ENCODE data around the gene DHRS11. TPM values are rescaled to one million over a fixed set of nuclear protein-coding genes. Genes with fewer than 3 reads are reported as not detected.

Gene DHRS11
- total and polyA plus RNA-seq, 3 experiments from 2014 or later = 4.3 to 13.0 (median 11.1) TPM

DNA sequence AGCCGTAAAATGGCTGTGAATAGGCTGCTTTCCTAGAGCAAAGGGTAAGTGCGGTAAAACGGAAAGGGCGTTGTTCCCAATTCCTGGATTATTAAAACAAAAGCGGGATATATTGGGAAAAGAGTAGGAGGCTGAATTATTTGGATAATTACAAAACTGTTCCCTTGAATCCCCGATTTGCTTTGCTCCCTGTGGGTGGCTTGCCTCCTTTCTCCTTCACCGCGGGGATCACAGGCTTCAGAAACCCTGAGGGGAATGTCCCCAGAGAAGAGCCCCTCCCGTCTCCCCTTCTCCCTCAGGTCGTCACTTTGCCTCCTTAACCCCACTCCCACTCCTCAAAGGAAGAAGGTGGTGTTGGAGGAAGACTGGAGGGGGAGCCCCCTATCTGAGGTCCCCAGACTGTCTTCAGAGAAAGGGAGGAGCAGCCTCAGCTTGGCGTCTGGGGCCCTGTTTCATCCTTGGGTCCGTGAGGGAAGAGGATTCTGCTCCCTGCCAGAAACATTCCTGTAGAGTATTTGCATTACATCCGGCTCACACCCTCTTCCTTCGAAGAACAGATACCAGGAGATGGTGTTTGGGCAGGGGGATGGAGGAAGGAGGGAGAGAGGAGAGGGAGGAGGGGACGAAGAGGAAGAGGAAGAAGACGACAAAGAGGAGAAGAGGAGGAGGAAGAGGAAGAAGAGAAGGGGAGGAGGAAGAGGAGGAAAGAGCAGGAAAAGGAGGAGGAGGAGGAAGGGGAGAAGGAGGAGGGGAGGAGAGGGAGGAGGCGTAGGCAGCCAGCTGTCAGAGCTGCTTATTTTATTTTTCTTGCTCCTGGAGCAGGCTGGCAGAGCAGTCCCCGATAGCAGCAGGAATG is 41.5 kb downstream of the DHRS11 start:
- ChIA-PET POLR2A (interaction anchor here (0.5 kb wide), 1 partner anchor 741 kb away, joined by 3 read pairs; no protein-coding TSS in a partner anchor), CTCF (interaction anchor here (1.0 kb wide), 2 partner anchors 15 to 122 kb away, joined by 3 read pairs; no protein-coding TSS in a partner anchor)
- Mint-ChIP-seq H3K4me1 (peaks cover 0 to 1% (median 0%) of the 10 kb centered on the region in 3 donors), H3K27ac (no peak overlapping the region), H3K9me3 (no peaks in the 10 kb centered on the region), H3K27me3 (peaks cover 28 to 40% of the 10 kb centered on the region in 2 donors), H3K36me3 (no peaks in the 10 kb centered on the region), H3K4me3 (no peak overlapping the region)
- no peak overlapping the region for H3K4me3 ChIP-seq (ENCODE audit: low read length)
- no peaks in the 10 kb centered on the region for H3K27me3 ChIP-seq (ENCODE audit: insufficient read depth, low read length, poor library complexity, severe bottlenecking)
- DNase-seq = no peak
- H3K4me1 ChIP-seq (ENCODE audit: insufficient read depth, low read length) = no peaks in the 10 kb centered on the region
- no peaks in the 10 kb centered on the region for H3K9me3 ChIP-seq (ENCODE audit: low read length)
- no peak overlapping the region for H3K27ac ChIP-seq (ENCODE audit: low read depth, low read length)
- H3K36me3 ChIP-seq (ENCODE audit: insufficient read depth, low read length) = no peaks in the 10 kb centered on the region

DNA sequence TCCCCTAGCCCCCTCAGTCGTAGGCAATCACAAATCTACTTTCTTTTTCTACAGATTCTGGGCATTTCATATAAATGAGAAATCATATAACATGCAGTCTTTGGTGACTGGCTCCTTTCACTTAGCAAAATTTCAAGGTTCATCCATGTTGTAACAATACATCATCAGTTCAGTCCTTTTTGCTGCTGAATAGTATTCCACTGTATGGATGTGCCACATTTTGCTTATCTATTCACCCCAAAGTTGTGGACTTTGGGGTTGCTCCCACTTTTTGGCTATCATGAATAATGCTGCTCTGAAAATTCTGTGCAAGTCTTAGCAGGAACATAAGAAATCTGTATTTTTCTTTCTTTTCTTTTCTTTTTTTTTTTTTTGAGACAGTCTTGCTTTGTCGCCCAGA is 48.7 kb downstream of the DHRS11 start:
- H3K4me3 ChIP-seq (ENCODE audit: low read length) = no peak overlapping the region
- ChIA-PET CTCF (interaction anchor here (0.8 kb wide), 1 partner anchor 13 kb away, joined by 3 read pairs; no protein-coding TSS in a partner anchor), POLR2A (no interaction called here)
- H3K27me3 ChIP-seq (ENCODE audit: insufficient read depth, low read length, poor library complexity, severe bottlenecking) = peaks cover 45% of the 10 kb centered on the region
- H3K4me1 ChIP-seq (ENCODE audit: insufficient read depth, low read length) = peaks cover 12% of the 10 kb centered on the region
- no peak overlapping the region for H3K4me3 Mint-ChIP-seq
- peaks cover 58 to 74% of the 10 kb centered on the region in 2 donors for H3K27me3 Mint-ChIP-seq
- no peak overlapping the region for H3K27ac ChIP-seq (ENCODE audit: low read depth, low read length)
- no peak overlapping the region for H3K27ac Mint-ChIP-seq
- H3K9me3 Mint-ChIP-seq = no peaks in the 10 kb centered on the region
- no peaks in the 10 kb centered on the region for H3K36me3 Mint-ChIP-seq
- no peaks in the 10 kb centered on the region for H3K9me3 ChIP-seq (ENCODE audit: low read length)
- no peaks in the 10 kb centered on the region for H3K36me3 ChIP-seq (ENCODE audit: insufficient read depth, low read length)
- H3K4me1 Mint-ChIP-seq = peaks cover 9 to 20% (median 12%) of the 10 kb centered on the region in 3 donors
- no peak for DNase-seq

GRCh38 chr17:36640836-36641235 is 49.2 kb downstream of the DHRS11 start:
- H3K4me3 ChIP-seq (ENCODE audit: low read length) = no peak overlapping the region
- DNase-seq = no peak
- POLR2A ChIA-PET = no interaction called here
- Mint-ChIP-seq H3K27me3 (peaks cover 55 to 78% of the 10 kb centered on the region in 2 donors), H3K36me3 (peaks cover 0 to under 1% (median 0%) of the 10 kb centered on the region in 3 donors), H3K9me3 (no peaks in the 10 kb centered on the region), H3K27ac (no peak overlapping the region), H3K4me3 (peak overlapping the region in 1 of 7 donors; percentile 44), H3K4me1 (peaks cover 9 to 20% (median 12%) of the 10 kb centered on the region in 3 donors)
- peaks cover 45% of the 10 kb centered on the region for H3K27me3 ChIP-seq (ENCODE audit: insufficient read depth, low read length, poor library complexity, severe bottlenecking)
- peaks cover 12% of the 10 kb centered on the region for H3K4me1 ChIP-seq (ENCODE audit: insufficient read depth, low read length)
- no peak overlapping the region for H3K27ac ChIP-seq (ENCODE audit: low read depth, low read length)
- H3K9me3 ChIP-seq (ENCODE audit: low read length) = no peaks in the 10 kb centered on the region
- H3K36me3 ChIP-seq (ENCODE audit: insufficient read depth, low read length) = no peaks in the 10 kb centered on the region
- CTCF ChIA-PET = interaction anchor here (0.8 kb wide), 1 partner anchor 13 kb away, joined by 3 read pairs; no protein-coding TSS in a partner anchor

- H3K27me3 ChIP-seq (ENCODE audit: insufficient read depth, low read length, poor library complexity, severe bottlenecking) = peaks cover 50% of the 10 kb centered on the region
- no peak overlapping the region for H3K27ac ChIP-seq (ENCODE audit: low read depth, low read length)
- peaks cover 12% of the 10 kb centered on the region for H3K4me1 ChIP-seq (ENCODE audit: insufficient read depth, low read length)
- no peak for DNase-seq
- Mint-ChIP-seq H3K36me3 (peaks cover 0 to 6% (median 0%) of the 10 kb centered on the region in 3 donors), H3K9me3 (no peaks in the 10 kb centered on the region), H3K4me1 (peaks cover 9 to 20% (median 12%) of the 10 kb centered on the region in 3 donors), H3K4me3 (peak overlapping the region in 3 of 7 donors; percentile 22 to 82 (median 40)), H3K27me3 (peaks cover 56 to 81% of the 10 kb centered on the region in 2 donors), H3K27ac (no peak overlapping the region)
- ChIA-PET CTCF (no interaction called here), POLR2A (interaction anchor here (0.6 kb wide), 1 partner anchor 835 kb away, joined by 3 read pairs; no protein-coding TSS in a partner anchor)
- H3K9me3 ChIP-seq (ENCODE audit: low read length) = no peaks in the 10 kb centered on the region
- H3K4me3 ChIP-seq (ENCODE audit: low read length) = no peak overlapping the region
- H3K36me3 ChIP-seq (ENCODE audit: insufficient read depth, low read length) = no peaks in the 10 kb centered on the region
Observed at GRCh38 chr17:36641331-36641876, 49.7 kb downstream of the DHRS11 start.

DNA sequence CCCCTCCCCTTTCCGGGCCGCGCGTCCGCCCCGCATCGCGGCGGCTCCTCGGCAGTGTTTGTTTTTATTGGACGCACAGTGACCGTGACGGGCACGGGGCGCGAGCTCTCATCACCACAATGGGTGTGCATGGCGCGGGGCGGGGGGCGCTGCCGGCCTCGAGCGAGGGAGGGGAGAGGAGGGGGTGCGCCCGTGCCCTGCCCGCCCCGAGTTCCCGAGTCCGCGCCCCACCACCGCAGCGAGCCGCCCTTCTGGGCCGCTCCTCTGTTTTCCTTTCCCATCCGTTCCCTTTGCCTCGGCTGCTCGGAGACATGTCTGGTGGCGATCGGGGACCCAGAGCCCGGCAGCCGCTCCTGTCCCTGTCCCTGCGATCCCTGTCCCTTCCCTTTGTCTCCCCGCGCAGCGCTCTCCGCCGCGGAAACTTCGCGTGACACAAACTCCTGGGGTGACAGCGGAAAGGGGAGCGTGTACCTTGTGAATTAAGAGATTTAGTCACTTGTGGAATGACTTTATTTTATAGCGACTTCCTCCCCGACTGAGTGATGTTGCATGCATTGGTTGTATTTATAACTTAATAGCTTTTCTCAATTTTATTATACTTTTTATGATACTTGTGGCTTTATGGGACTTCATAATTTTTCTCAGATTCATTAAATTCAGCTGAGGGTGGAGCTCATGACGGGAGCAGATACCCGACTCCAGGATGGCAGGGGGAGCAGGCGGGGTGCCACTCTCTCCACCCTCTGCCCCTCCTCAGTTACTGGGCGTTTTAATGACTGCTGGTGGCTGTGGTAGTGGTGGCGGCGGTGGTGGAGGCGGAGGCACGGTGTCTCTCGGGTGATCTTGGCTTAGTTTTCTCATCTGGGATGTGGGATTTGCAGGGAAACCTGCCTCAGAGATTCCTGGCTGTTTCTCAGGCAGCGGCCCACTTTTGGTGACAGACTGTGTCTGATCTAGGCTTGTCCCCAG is 50.5 kb downstream of the DHRS11 start:
- Histone ChIP-seq H3K27me3 (ENCODE audit: insufficient read depth, low read length, poor library complexity, severe bottlenecking) (peaks cover 50% of the 10 kb centered on the region), H3K4me3 (ENCODE audit: low read length) (no peak overlapping the region), H3K9me3 (ENCODE audit: low read length) (no peaks in the 10 kb centered on the region), H3K4me1 (ENCODE audit: insufficient read depth, low read length) (peaks cover 12% of the 10 kb centered on the region), H3K27ac (ENCODE audit: low read depth, low read length) (no peak overlapping the region), H3K36me3 (ENCODE audit: insufficient read depth, low read length) (no peaks in the 10 kb centered on the region)
- Mint-ChIP-seq H3K27me3 (peaks cover 57 to 85% of the 10 kb centered on the region in 2 donors), H3K27ac (peak overlapping the region in 1 of 8 donors; percentile 2), H3K4me1 (peaks cover 9 to 20% (median 12%) of the 10 kb centered on the region in 3 donors), H3K36me3 (peaks cover 0 to 7% (median 0%) of the 10 kb centered on the region in 3 donors), H3K4me3 (peak overlapping the region; percentile 21 to 85 (median 67)), H3K9me3 (no peaks in the 10 kb centered on the region)
- CTCF ChIA-PET = no interaction called here
- DNase-seq = no peak
- POLR2A ChIA-PET = interaction anchor here (0.6 kb wide), 1 partner anchor 834 kb away, joined by 3 read pairs; no protein-coding TSS in a partner anchor

DNA sequence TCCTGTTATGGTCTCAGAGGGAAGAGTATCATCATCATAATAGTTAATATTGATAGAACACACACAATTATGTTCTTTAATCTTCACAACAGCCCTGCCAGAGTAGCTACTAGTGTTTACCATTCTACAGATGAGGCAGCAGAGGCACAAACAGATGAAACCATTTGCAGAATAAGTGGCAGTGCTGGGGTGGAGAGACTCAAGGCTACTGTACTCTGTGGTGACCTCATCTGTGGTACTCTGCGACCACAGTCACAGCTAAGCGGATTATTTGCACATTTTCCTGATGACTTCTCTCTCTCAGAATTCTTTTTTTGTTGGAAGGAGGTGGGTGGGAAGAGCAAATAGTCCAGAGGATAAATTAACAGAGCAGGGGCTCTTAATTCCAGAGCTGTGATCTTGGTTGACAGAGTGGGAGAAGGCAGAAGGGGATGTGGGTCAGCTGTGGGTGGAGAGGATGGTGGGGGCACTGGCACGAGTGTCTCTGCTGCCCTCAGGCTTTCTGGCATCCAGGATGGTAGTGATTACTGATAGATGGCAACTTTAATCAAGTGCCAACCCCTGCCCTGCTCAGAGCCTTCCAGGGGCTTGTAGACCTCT is 51.5 kb downstream of the DHRS11 start:
- H3K9me3 Mint-ChIP-seq = no peaks in the 10 kb centered on the region
- H3K36me3 Mint-ChIP-seq = peaks cover 0 to 7% (median 0%) of the 10 kb centered on the region in 3 donors
- DNase-seq = no peak
- no peaks in the 10 kb centered on the region for H3K9me3 ChIP-seq (ENCODE audit: low read length)
- POLR2A ChIA-PET = no interaction called here
- H3K27me3 Mint-ChIP-seq = peaks cover 53 to 83% of the 10 kb centered on the region in 2 donors
- no peak overlapping the region for H3K4me3 ChIP-seq (ENCODE audit: low read length)
- no peaks in the 10 kb centered on the region for H3K36me3 ChIP-seq (ENCODE audit: insufficient read depth, low read length)
- peaks cover 50% of the 10 kb centered on the region for H3K27me3 ChIP-seq (ENCODE audit: insufficient read depth, low read length, poor library complexity, severe bottlenecking)
- peaks cover 12% of the 10 kb centered on the region for H3K4me1 ChIP-seq (ENCODE audit: insufficient read depth, low read length)
- no peak overlapping the region for H3K27ac ChIP-seq (ENCODE audit: low read depth, low read length)
- H3K27ac Mint-ChIP-seq = no peak overlapping the region
- CTCF ChIA-PET = no interaction called here
- H3K4me1 Mint-ChIP-seq = peaks cover 9 to 20% (median 12%) of the 10 kb centered on the region in 3 donors
- peak overlapping the region in 5 of 7 donors; percentile 48 to 78 (median 60) for H3K4me3 Mint-ChIP-seq

DNA sequence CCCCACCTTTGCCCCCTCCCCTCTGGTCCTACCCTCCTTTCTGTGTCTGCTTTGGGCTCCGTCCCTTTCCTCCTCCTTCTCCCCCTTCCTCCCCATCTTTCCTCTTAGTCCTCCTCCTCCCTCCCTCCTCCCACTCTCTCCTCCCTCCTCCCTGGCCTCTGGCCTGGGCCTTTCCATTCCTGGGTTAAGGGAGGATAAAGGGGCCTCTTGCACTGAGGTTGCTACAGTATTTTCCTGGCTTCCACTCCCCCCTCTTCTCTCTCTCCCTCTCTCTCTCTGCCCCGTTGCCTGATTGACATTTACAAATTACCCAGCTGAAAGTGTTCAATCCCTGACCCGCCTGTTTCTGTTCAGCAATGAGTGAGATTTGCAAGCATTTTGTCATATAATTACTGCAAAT is 53.7 kb downstream of the DHRS11 start:
- Histone ChIP-seq H3K36me3 (ENCODE audit: insufficient read depth, low read length) (no peaks in the 10 kb centered on the region), H3K9me3 (ENCODE audit: low read length) (no peaks in the 10 kb centered on the region), H3K27ac (ENCODE audit: low read depth, low read length) (no peak overlapping the region), H3K4me3 (ENCODE audit: low read length) (no peak overlapping the region), H3K4me1 (ENCODE audit: insufficient read depth, low read length) (peaks cover 12% of the 10 kb centered on the region), H3K27me3 (ENCODE audit: insufficient read depth, low read length, poor library complexity, severe bottlenecking) (peaks cover 39% of the 10 kb centered on the region)
- Mint-ChIP-seq H3K4me1 (peaks cover 9 to 20% (median 12%) of the 10 kb centered on the region in 3 donors), H3K9me3 (no peaks in the 10 kb centered on the region), H3K4me3 (no peak overlapping the region), H3K36me3 (peaks cover 0 to 7% (median 0%) of the 10 kb centered on the region in 3 donors), H3K27me3 (peaks cover 37 to 81% of the 10 kb centered on the region in 2 donors), H3K27ac (no peak overlapping the region)
- ChIA-PET CTCF (no interaction called here), POLR2A (no interaction called here)
- no peak for DNase-seq

All from CD8-positive, alpha-beta memory T cell (primary cell).